GM19351 (cell line): ENCODE results near the gene ACER2.

ENCODE experiments used
- ATAC-seq: cut with Tn5 transposase; IDR thresholded peaks from one replicate; pipeline ENCODE4 v1.9.1; 2021; ENCODE audit warnings: mild to moderate bottlenecking, moderate library complexity; ENCODE audit not compliant: unreplicated experiment

ACER2 gene

GRCh38 chr9:19451240-19452087, 42.7 kb downstream of the ACER2 start:
- ATAC-seq, result peak; percentile 96

GRCh38 chr9:19456426-19456825, 47.6 kb downstream of the ACER2 start:
- ATAC-seq, result no peak

GRCh38 chr9:19456996-19457692, 48.3 kb downstream of the ACER2 start:
- peak; percentile 88 for ATAC-seq

- ATAC-seq, result peak; percentile 36
Measured at GRCh38 chr9:19457693-19458009, 48.8 kb downstream of the ACER2 start.

- ATAC-seq, result no peak
Measured at GRCh38 chr9:19460243-19460642, 51.4 kb downstream of the ACER2 start.

- ATAC-seq, result no peak
Measured at GRCh38 chr9:19461135-19461534, 52.3 kb downstream of the ACER2 start.

- peak; percentile 20 for ATAC-seq
Measured at GRCh38 chr9:19464061-19464763, 55.4 kb downstream of the ACER2 start.

- ATAC-seq, result peak; percentile 93
Measured at GRCh38 chr9:19464764-19465585, 56.2 kb downstream of the ACER2 start.

- no peak for ATAC-seq
Measured at GRCh38 chr9:19465586-19466279, 56.9 kb downstream of the ACER2 start.

- no peak for ATAC-seq
Measured at GRCh38 chr9:19466280-19466639, 57.5 kb downstream of the ACER2 start.

- no peak for ATAC-seq
Measured at GRCh38 chr9:19469271-19469670, 60.5 kb downstream of the ACER2 start.

- ATAC-seq, result no peak
Measured at GRCh38 chr9:19470567-19470966, 61.8 kb downstream of the ACER2 start.

GRCh38 chr9:19470981-19471650, 62.3 kb downstream of the ACER2 start:
- no peak for ATAC-seq

GRCh38 chr9:19471737-19472648, 63.2 kb downstream of the ACER2 start:
- peak; percentile 87 for ATAC-seq

- ATAC-seq, result no peak
Measured at GRCh38 chr9:19473605-19474004, 64.8 kb downstream of the ACER2 start.

GRCh38 chr9:19479874-19480273, 71.1 kb downstream of the ACER2 start:
- ATAC-seq, result no peak

- no peak for ATAC-seq
Measured at GRCh38 chr9:19480345-19480744, 71.5 kb downstream of the ACER2 start.

- no peak for ATAC-seq
Measured at GRCh38 chr9:19481121-19481870, 72.5 kb downstream of the ACER2 start.
